Activated naive CD8-positive, alpha-beta T cell treated with anti-CD3 and anti-CD28 coated beads, Interleukin-2, amount 10 ng/mL, durations not matched to agents 7 days and 5 days (primary cell): ENCODE measurements around the gene RMND1. TPM values are rescaled to one million over a fixed set of nuclear protein-coding genes. Genes with fewer than 3 reads are reported as not detected.
"Not testable (repeated sequence)": the region's sequence is repeated elsewhere in the genome, so short reads cannot be mapped to it uniquely, and the experiment has no call there.

Source experiments
- ATAC-seq: fragments of 150-1000 bp; cut with Tn5 transposase; one replicate; pipeline ENCODE4 v1.10.0; 2021; ENCODE audit warnings: low read depth, moderate library complexity
- POLR2A ChIA-PET: fragments of 350-600 bp; sonication (Branson Sonifier 250); formaldehyde crosslinking; loops from one replicate; lab custom pipeline; 2021; ENCODE audit warnings: antibody characterized with exemption; lab: Charles Lee
- DNase-seq: peaks from one replicate; pipeline ENCODE4 v3.0.0; 2021
- H3K27ac Mint-ChIP-seq: one replicate; pipeline ENCODE4 v1.8.0; 2022; ENCODE audit warnings: mild to moderate bottlenecking, mixed read lengths
- H3K27me3 Mint-ChIP-seq: one replicate; pipeline ENCODE4 v1.8.0; 2022; ENCODE audit warnings: mild to moderate bottlenecking, moderate library complexity, mixed read lengths
- H3K36me3 Mint-ChIP-seq: one replicate; pipeline ENCODE4 v1.8.0; 2021; ENCODE audit warnings: mild to moderate bottlenecking, mixed read lengths
- H3K4me1 Mint-ChIP-seq: one replicate; pipeline ENCODE4 v1.8.0; 2021; ENCODE audit warnings: mixed read lengths
- H3K4me3 Mint-ChIP-seq: one replicate; pipeline ENCODE4 v1.8.0; 2022; ENCODE audit warnings: mild to moderate bottlenecking, moderate library complexity, mixed read lengths
- H3K9me3 Mint-ChIP-seq: one replicate; pipeline ENCODE4 v1.8.0; 2021; ENCODE audit warnings: mixed read lengths
- total RNA-seq, 2 experiments: library from RNA; stranded (reverse); gene quantifications; one replicate each; pipeline ENCODE4 v1.2.3, GENCODE V29; 2021

RMND1 gene
- total RNA-seq, 2 experiments from 2014 or later = 20.6 to 22.0 TPM

- Mint-ChIP-seq H3K9me3 (no peaks in the 10 kb centered on the region), H3K4me3 (peak overlapping the region; percentile 33), H3K27ac (no peak overlapping the region), H3K27me3 (no peaks in the 10 kb centered on the region), H3K36me3 (no peaks in the 10 kb centered on the region), H3K4me1 (peaks cover 11% of the 10 kb centered on the region)
- POLR2A ChIA-PET = no interaction called here
- ATAC-seq (no peak), DNase-seq (no peak)
These were observed 29.9 kb upstream of the RMND1 start for GRCh38 chr6:151481786-151482185.

- H3K4me1 Mint-ChIP-seq = peaks cover 14% of the 10 kb centered on the region
- H3K36me3 Mint-ChIP-seq = no peaks in the 10 kb centered on the region
- no peak overlapping the region for H3K27ac Mint-ChIP-seq
- POLR2A ChIA-PET = no interaction called here
- H3K27me3 Mint-ChIP-seq = no peaks in the 10 kb centered on the region
- no peak for ATAC-seq
- no peaks in the 10 kb centered on the region for H3K9me3 Mint-ChIP-seq
- no peak overlapping the region for H3K4me3 Mint-ChIP-seq
- DNase-seq = no peak
These were observed 26.7 kb upstream of the RMND1 start for GRCh38 chr6:151478670-151479069.

- ATAC-seq (no peak), DNase-seq (no peak)
- Mint-ChIP-seq H3K9me3 (no peaks in the 10 kb centered on the region), H3K4me3 (no peak overlapping the region), H3K36me3 (no peaks in the 10 kb centered on the region), H3K27me3 (no peaks in the 10 kb centered on the region), H3K27ac (no peak overlapping the region), H3K4me1 (peaks cover 14% of the 10 kb centered on the region)
- POLR2A ChIA-PET = no interaction called here
These were observed 25.8 kb upstream of the RMND1 start for GRCh38 chr6:151477726-151478125.

- POLR2A ChIA-PET = no interaction called here
- Mint-ChIP-seq H3K36me3 (no peaks in the 10 kb centered on the region), H3K9me3 (no peaks in the 10 kb centered on the region), H3K4me3 (peak overlapping the region; percentile 25), H3K27ac (no peak overlapping the region), H3K4me1 (peaks cover 7% of the 10 kb centered on the region), H3K27me3 (no peaks in the 10 kb centered on the region)
- DNase-seq = no peak
- ATAC-seq = no peak
These were observed 24.0 kb upstream of the RMND1 start for GRCh38 chr6:151475653-151476523.

GRCh38 chr6:151464702-151465101, 12.8 kb upstream of the RMND1 start:
- ATAC-seq (no peak), DNase-seq (no peak)
- Mint-ChIP-seq H3K4me3 (no peak overlapping the region), H3K9me3 (no peaks in the 10 kb centered on the region), H3K27me3 (no peaks in the 10 kb centered on the region), H3K36me3 (peaks cover 22% of the 10 kb centered on the region), H3K27ac (no peak overlapping the region), H3K4me1 (no peaks in the 10 kb centered on the region)
- POLR2A ChIA-PET = no interaction called here

GRCh38 chr6:151461673-151462072, 9.7 kb upstream of the RMND1 start:
- Mint-ChIP-seq H3K4me1 (no peaks in the 10 kb centered on the region), H3K27ac (no peak overlapping the region), H3K27me3 (no peaks in the 10 kb centered on the region), H3K36me3 (peaks cover 19% of the 10 kb centered on the region), H3K4me3 (no peak overlapping the region), H3K9me3 (no peaks in the 10 kb centered on the region)
- ATAC-seq = no peak
- no peak for DNase-seq
- POLR2A ChIA-PET = no interaction called here

- ATAC-seq = not testable (repeated sequence)
These were observed 3.9 kb upstream of the RMND1 start for GRCh38 chr6:151455751-151456398.

GRCh38 chr6:151452750-151453427, 963 bp upstream of the RMND1 start:
- no peaks in the 10 kb centered on the region for H3K9me3 Mint-ChIP-seq
- H3K36me3 Mint-ChIP-seq = peaks cover 6% of the 10 kb centered on the region
- ATAC-seq (no peak), DNase-seq (no peak)
- H3K27ac Mint-ChIP-seq = peak overlapping the region; percentile 92
- peak overlapping the region; percentile 95 for H3K4me3 Mint-ChIP-seq
- peaks cover 21% of the 10 kb centered on the region for H3K4me1 Mint-ChIP-seq
- POLR2A ChIA-PET = interaction anchor here (0.7 to 2.9 kb wide), 7 partner anchors 14 to 731 kb away, joined by 3 to 29 read pairs (median 5); partner anchors contain the start of gene ZBTB2
- no peaks in the 10 kb centered on the region for H3K27me3 Mint-ChIP-seq

More at GRCh38 chr6:151455751-151456398, 3.9 kb upstream of the RMND1 start:
- H3K4me1 Mint-ChIP-seq = peaks cover 13% of the 10 kb centered on the region
- POLR2A ChIA-PET, H3K4me3 Mint-ChIP-seq, H3K27ac Mint-ChIP-seq, H3K36me3 Mint-ChIP-seq, H3K9me3 Mint-ChIP-seq, DNase-seq, H3K27me3 Mint-ChIP-seq: not testable (repeated sequence)

- POLR2A ChIA-PET = interaction anchor here (1.2 to 2.9 kb wide), 5 partner anchors 11 to 586 kb away, joined by 3 to 29 read pairs (median 5); partner anchors contain the start of genes MTHFD1L and ZBTB2
- H3K27ac Mint-ChIP-seq = peak overlapping the region; percentile 92
- H3K27me3 Mint-ChIP-seq = no peaks in the 10 kb centered on the region
- ATAC-seq = no peak
- peaks cover 23% of the 10 kb centered on the region for H3K4me1 Mint-ChIP-seq
- no peaks in the 10 kb centered on the region for H3K9me3 Mint-ChIP-seq
- H3K4me3 Mint-ChIP-seq = peak overlapping the region; percentile 95
- H3K36me3 Mint-ChIP-seq = peaks cover 6% of the 10 kb centered on the region
- DNase-seq = no peak
These were observed 443 bp downstream of the RMND1 start for GRCh38 chr6:151451417-151451949.

- DNase-seq, H3K9me3 Mint-ChIP-seq, H3K27me3 Mint-ChIP-seq, ATAC-seq, H3K36me3 Mint-ChIP-seq: not testable (repeated sequence)
- H3K27ac Mint-ChIP-seq = peak overlapping the region; percentile 92
- H3K4me3 Mint-ChIP-seq = peak overlapping the region; percentile 95
- POLR2A ChIA-PET = interaction anchor here (1.5 to 2.9 kb wide), 4 partner anchors 11 to 61 kb away, joined by 3 to 29 read pairs (median 5); partner anchors contain the start of gene ZBTB2
- H3K4me1 Mint-ChIP-seq = peaks cover 21% of the 10 kb centered on the region
These were observed 998 bp downstream of the RMND1 start for GRCh38 chr6:151450928-151451327.

GRCh38 chr6:151448623-151449022, 3.3 kb downstream of the RMND1 start:
- Mint-ChIP-seq H3K4me1 (peaks cover 18% of the 10 kb centered on the region), H3K36me3 (peaks cover 4% of the 10 kb centered on the region), H3K9me3 (no peaks in the 10 kb centered on the region), H3K4me3 (no peak overlapping the region), H3K27ac (no peak overlapping the region), H3K27me3 (no peaks in the 10 kb centered on the region)
- POLR2A ChIA-PET = interaction anchor here (1.0 kb wide), 1 partner anchor 58 kb away, joined by 3 read pairs; no protein-coding TSS in a partner anchor
- ATAC-seq (no peak), DNase-seq (no peak)

GRCh38 chr6:151447237-151447636, 4.7 kb downstream of the RMND1 start:
- ATAC-seq = no peak
- Mint-ChIP-seq H3K27ac (no peak overlapping the region), H3K27me3 (no peaks in the 10 kb centered on the region), H3K36me3 (peaks cover 5% of the 10 kb centered on the region), H3K9me3 (no peaks in the 10 kb centered on the region), H3K4me1 (peaks cover 20% of the 10 kb centered on the region), H3K4me3 (no peak overlapping the region)
- DNase-seq = no peak
- POLR2A ChIA-PET = no interaction called here

GRCh38 chr6:151445482-151445881, 6.4 kb downstream of the RMND1 start:
- Mint-ChIP-seq H3K36me3 (peaks cover 7% of the 10 kb centered on the region), H3K4me3 (no peak overlapping the region), H3K27me3 (no peaks in the 10 kb centered on the region), H3K4me1 (peaks cover 20% of the 10 kb centered on the region), H3K27ac (no peak overlapping the region), H3K9me3 (no peaks in the 10 kb centered on the region)
- ATAC-seq (no peak), DNase-seq (no peak)
- POLR2A ChIA-PET = interaction anchor here (0.7 kb wide), 1 partner anchor 679 kb away, joined by 3 read pairs; no protein-coding TSS in a partner anchor
